Smooth muscle cell (in vitro differentiated cells): ENCODE data around the gene COX10. TPM values are rescaled to one million over a fixed set of nuclear protein-coding genes. Genes with fewer than 3 reads are reported as not detected.

Source experiments
- DNase-seq: peaks from one replicate; lab custom pipeline; 2025; ENCODE audit not compliant: unreplicated experiment; lab: John Stamatoyannopoulos, UW
- H2AFZ ChIP-seq: fragments of 200-600 bp; sonication (generic); 2 replicates; pipeline ENCODE4 v1.6.0; 2016; ENCODE audit warnings: antibody characterized with exemption, low read depth, mild to moderate bottlenecking
- H3F3A ChIP-seq: fragments of 200-600 bp; sonication (generic); 2 replicates; pipeline ENCODE4 v1.6.0; 2017; ENCODE audit warnings: antibody characterized with exemption, low read depth
- H3K27ac ChIP-seq: fragments of 200-600 bp; sonication (generic); 2 replicates; pipeline ENCODE4 v1.5.1; 2016; ENCODE audit warnings: low read depth, mild to moderate bottlenecking
- H3K27me3 ChIP-seq: fragments of 200-600 bp; sonication (generic); 2 replicates; pipeline ENCODE4 v1.6.1; 2016; ENCODE audit warnings: low read depth, mild to moderate bottlenecking
- H3K36me3 ChIP-seq: fragments of 200-600 bp; sonication (generic); 2 replicates; pipeline ENCODE4 v1.5.1; 2016; ENCODE audit warnings: low read depth
- H3K4me1 ChIP-seq: fragments of 200-600 bp; sonication (generic); 2 replicates; pipeline ENCODE4 v1.5.1; 2016; ENCODE audit warnings: low read depth
- H3K4me2 ChIP-seq: fragments of 200-600 bp; sonication (generic); 2 replicates; pipeline ENCODE4 v1.6.0; 2016; ENCODE audit warnings: mild to moderate bottlenecking
- H3K4me3 ChIP-seq: fragments of 200-600 bp; sonication (generic); 2 replicates; pipeline ENCODE4 v1.5.1; 2016; ENCODE audit warnings: mild to moderate bottlenecking
- H3K79me2 ChIP-seq: fragments of 200-600 bp; sonication (generic); 2 replicates; pipeline ENCODE4 v1.6.0; 2016; ENCODE audit warnings: low read depth, mild to moderate bottlenecking
- H3K9ac ChIP-seq: fragments of 200-600 bp; sonication (generic); 2 replicates; pipeline ENCODE4 v1.6.0; 2016; ENCODE audit warnings: low read depth
- H3K9me3 ChIP-seq: fragments of 200-600 bp; sonication (generic); replicated peaks from 2 replicates; pipeline ENCODE4 v1.5.1; 2016; ENCODE audit warnings: low read depth
- H4K20me1 ChIP-seq: fragments of 200-600 bp; sonication (generic); 2 replicates; pipeline ENCODE4 v1.6.0; 2016; ENCODE audit warnings: low read depth
- CTCF ChIP-seq: fragments of 200-600 bp; sonication (generic); IDR thresholded peaks from 2 replicates; pipeline ENCODE4 v1.5.1; 2017; ENCODE audit warnings: borderline replicate concordance, mild to moderate bottlenecking, antibody characterized with exemption; ENCODE audit not compliant: insufficient read depth, poor library complexity, severe bottlenecking
- WGBS: methylation state at CpG from one replicate; pipeline ENCODE4 v1.1.7; 2016; ENCODE audit warnings: low lambda C conversion rate; 5-methylcytosine and 5-hydroxymethylcytosine counted together
- polyA plus RNA-seq: library from polyadenylated mRNA; unstranded; fragments of >200 nt; fragmentation: Nextera tagmentation; extraction: Ambion mirVana; gene quantifications from 2 replicates; pipeline ENCODE4 v1.2.1, GENCODE V29; 2016
- total RNA-seq: library from RNA; depleted of rRNA; stranded (reverse); fragments of >200 nt; gene quantifications from 2 replicates; pipeline ENCODE4 v1.2.3, GENCODE V29; 2014

Gene COX10
- total and polyA plus RNA-seq, 2 experiments from 2014 or later: 15.1 to 18.4 TPM

GRCh38 chr17:14094676-14095601, 25.6 kb downstream of the COX10 start:
- Histone ChIP-seq H3K9ac (no peak overlapping the region), H3K9me3 (no peaks in the 10 kb centered on the region), H3K27ac (no peak overlapping the region), H2AFZ (no peak overlapping the region), H3F3A (no peaks in the 10 kb centered on the region), H3K36me3 (no peaks in the 10 kb centered on the region), H3K79me2 (no peaks in the 10 kb centered on the region), H3K27me3 (no peaks in the 10 kb centered on the region), H3K4me1 (no peaks in the 10 kb centered on the region), H3K4me2 (no peak overlapping the region), H3K4me3 (no peak overlapping the region), H4K20me1 (peaks cover 28% of the 10 kb centered on the region)
- WGBS: 91% methylated on average over 7 of the region's 7 CpGs
- no peak for DNase-seq
- TF ChIP-seq CTCF: no peak

GRCh38 chr17:14095631-14096030, 26.3 kb downstream of the COX10 start:
- no peak for DNase-seq
- 100% methylated on average over 3 of the region's 3 CpGs for WGBS
- H3K79me2 ChIP-seq: no peaks in the 10 kb centered on the region
- no peaks in the 10 kb centered on the region for H3K36me3 ChIP-seq
- no peak overlapping the region for H3K9ac ChIP-seq
- H3K4me2 ChIP-seq: no peak overlapping the region
- no peak overlapping the region for H2AFZ ChIP-seq
- no peak for TF ChIP-seq CTCF
- no peaks in the 10 kb centered on the region for H3F3A ChIP-seq
- peaks cover 23% of the 10 kb centered on the region for H4K20me1 ChIP-seq
- H3K9me3 ChIP-seq: no peaks in the 10 kb centered on the region
- H3K4me3 ChIP-seq: no peak overlapping the region
- no peak overlapping the region for H3K27ac ChIP-seq
- no peaks in the 10 kb centered on the region for H3K4me1 ChIP-seq
- no peaks in the 10 kb centered on the region for H3K27me3 ChIP-seq

- no peak overlapping the region for H3K4me2 ChIP-seq
Observed at GRCh38 chr17:14098246-14098645, 28.9 kb downstream of the COX10 start.

More at GRCh38 chr17:14098246-14098645, 28.9 kb downstream of the COX10 start:
- DNase-seq: no peak
- WGBS: 70% methylated on average over 3 of the region's 3 CpGs
- Histone ChIP-seq H3K4me3 (no peak overlapping the region), H3K27me3 (no peaks in the 10 kb centered on the region), H3K4me1 (no peaks in the 10 kb centered on the region), H3K9ac (no peak overlapping the region), H3K79me2 (no peaks in the 10 kb centered on the region), H4K20me1 (peaks cover 8% of the 10 kb centered on the region), H3K27ac (peak overlapping the region; percentile 44), H3F3A (no peaks in the 10 kb centered on the region), H3K9me3 (no peaks in the 10 kb centered on the region), H2AFZ (no peak overlapping the region), H3K36me3 (peaks cover 1% of the 10 kb centered on the region)
- no peak for TF ChIP-seq CTCF
